Effector memory CD8-positive, alpha-beta T cell (primary cell): ENCODE results near the gene OPRM1.
"Not testable (repeated sequence)": the region's sequence is repeated elsewhere in the genome, so short reads cannot be mapped to it uniquely, and the experiment has no call there.

Experiments used
- ATAC-seq: fragments of 150-1000 bp; cut with Tn5 transposase; replicated peaks from 2 replicates; pipeline ENCODE4 v1.10.0; 2021; ENCODE audit warnings: mild to moderate bottlenecking, moderate library complexity
- DNase-seq, 3 experiments: peaks; one replicate each; pipeline ENCODE4 v3.0.0; 2021
- H3K27ac Mint-ChIP-seq, 2 donors: one replicate each; pipeline ENCODE4 v1.8.0; 2022; ENCODE audit warnings: mild to moderate bottlenecking in 2 of 2, mixed read lengths in 2 of 2, moderate library complexity in 2 of 2
- H3K27me3 Mint-ChIP-seq, 2 donors: one replicate each; pipeline ENCODE4 v1.8.0; 2022; ENCODE audit warnings: mixed read lengths in 2 of 2
- H3K36me3 Mint-ChIP-seq: one replicate; pipeline ENCODE4 v1.8.0; 2022; ENCODE audit warnings: mild to moderate bottlenecking, moderate library complexity, mixed read lengths; ENCODE audit not compliant: insufficient read depth
- H3K4me1 Mint-ChIP-seq, 2 donors: one replicate each; pipeline ENCODE4 v1.8.0; 2022; ENCODE audit warnings: low read depth in 2 of 2, mixed read lengths in 2 of 2
- H3K4me3 Mint-ChIP-seq, 2 donors: one replicate each; pipeline ENCODE4 v1.8.0; 2022; ENCODE audit warnings: mild to moderate bottlenecking in 2 of 2, mixed read lengths in 2 of 2, moderate library complexity in 2 of 2
- H3K9me3 Mint-ChIP-seq, 2 donors: one replicate each; pipeline ENCODE4 v1.8.0; 2022; ENCODE audit warnings: mixed read lengths in 2 of 2

Gene OPRM1

GRCh38 chr6:154057098-154057497 lies 18.1 kb downstream of the OPRM1 start:
- Mint-ChIP-seq H3K27ac (no peak overlapping the region), H3K9me3 (no peaks in the 10 kb centered on the region), H3K4me1 (no peaks in the 10 kb centered on the region), H3K4me3 (no peak overlapping the region), H3K36me3 (no peaks in the 10 kb centered on the region), H3K27me3 (peaks cover 0 to 6% of the 10 kb centered on the region in 2 donors)
- no peak for ATAC-seq
- no peak for DNase-seq

GRCh38 chr6:154058963-154059680 lies 20.1 kb downstream of the OPRM1 start:
- H3K27me3 Mint-ChIP-seq, result peaks cover 0 to 6% of the 10 kb centered on the region in 2 donors
- no peaks in the 10 kb centered on the region for H3K9me3 Mint-ChIP-seq
- H3K36me3 Mint-ChIP-seq, result no peaks in the 10 kb centered on the region
- DNase-seq (no peak), ATAC-seq (no peak)
- H3K4me3 Mint-ChIP-seq, result no peak overlapping the region
- H3K27ac Mint-ChIP-seq, result no peak overlapping the region
- no peaks in the 10 kb centered on the region for H3K4me1 Mint-ChIP-seq

DNA sequence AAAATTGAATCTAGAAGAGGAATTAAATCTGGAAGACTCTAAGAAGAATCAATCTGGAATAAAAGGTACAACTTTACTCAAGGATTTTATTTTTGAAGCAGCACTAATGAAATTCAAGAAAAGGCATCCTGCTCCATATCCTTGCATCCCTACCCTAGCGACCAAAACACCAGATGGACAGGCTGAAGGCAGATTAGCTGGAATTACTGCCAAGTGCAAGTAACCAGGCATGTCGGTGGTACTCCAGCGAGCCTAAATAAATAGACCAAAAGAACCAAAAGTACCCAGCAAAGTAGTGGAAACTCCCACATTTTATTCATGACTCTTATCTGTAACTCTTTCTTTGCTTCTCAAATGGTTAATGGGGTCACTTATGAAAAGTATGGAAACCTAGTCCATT lies 21.0 kb downstream of the OPRM1 start:
- Mint-ChIP-seq H3K4me1 (no peaks in the 10 kb centered on the region), H3K9me3 (no peaks in the 10 kb centered on the region), H3K36me3 (no peaks in the 10 kb centered on the region), H3K4me3 (no peak overlapping the region), H3K27me3 (peaks cover 0 to 6% of the 10 kb centered on the region in 2 donors), H3K27ac (no peak overlapping the region)
- no peak for DNase-seq
- no peak for ATAC-seq

GRCh38 chr6:154070041-154070440 lies 31.0 kb downstream of the OPRM1 start:
- DNase-seq, result no peak
- Mint-ChIP-seq H3K36me3 (no peaks in the 10 kb centered on the region), H3K4me1 (no peaks in the 10 kb centered on the region), H3K27ac (no peak overlapping the region), H3K4me3 (no peak overlapping the region), H3K9me3 (no peaks in the 10 kb centered on the region), H3K27me3 (peaks cover 30 to 34% of the 10 kb centered on the region in 2 donors)
- ATAC-seq, result no peak

DNA sequence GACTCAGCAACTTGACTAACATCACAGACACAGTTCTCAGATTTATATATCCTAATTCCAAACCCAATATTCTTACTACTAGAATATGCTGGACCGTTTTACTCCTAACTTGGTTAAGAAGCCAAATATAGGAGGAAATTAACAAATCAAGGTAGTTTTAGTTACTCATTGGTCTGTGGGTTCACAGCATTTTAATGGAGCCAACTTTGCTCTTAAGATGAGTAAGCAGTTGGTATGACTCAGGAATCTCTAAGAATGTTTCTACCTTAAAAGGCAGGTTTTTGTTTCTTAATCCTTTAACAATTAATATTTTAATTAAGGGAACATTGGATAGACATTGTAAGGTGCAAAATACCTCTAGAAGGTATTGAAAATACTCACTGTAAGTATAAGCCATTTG lies 31.6 kb downstream of the OPRM1 start:
- DNase-seq (no peak), ATAC-seq (no peak)
- Mint-ChIP-seq H3K27ac (no peak overlapping the region), H3K4me1 (no peaks in the 10 kb centered on the region), H3K9me3 (no peaks in the 10 kb centered on the region), H3K27me3 (peaks cover 30 to 35% of the 10 kb centered on the region in 2 donors), H3K36me3 (no peaks in the 10 kb centered on the region), H3K4me3 (no peak overlapping the region)

- Mint-ChIP-seq H3K9me3 (no peaks in the 10 kb centered on the region), H3K4me3 (no peak overlapping the region), H3K27ac (no peak overlapping the region), H3K27me3 (peaks cover 30 to 35% of the 10 kb centered on the region in 2 donors), H3K4me1 (no peaks in the 10 kb centered on the region), H3K36me3 (no peaks in the 10 kb centered on the region)
- DNase-seq (no peak), ATAC-seq (no peak)
Measured at GRCh38 chr6:154071236-154071635, 32.2 kb downstream of the OPRM1 start.

GRCh38 chr6:154071711-154072110 lies 32.7 kb downstream of the OPRM1 start:
- no peaks in the 10 kb centered on the region for H3K9me3 Mint-ChIP-seq
- H3K4me1 Mint-ChIP-seq, result no peaks in the 10 kb centered on the region
- H3K36me3 Mint-ChIP-seq, result no peaks in the 10 kb centered on the region
- H3K27me3 Mint-ChIP-seq, result peaks cover 30 to 40% of the 10 kb centered on the region in 2 donors
- H3K27ac Mint-ChIP-seq, result no peak overlapping the region
- H3K4me3 Mint-ChIP-seq, result no peak overlapping the region
- DNase-seq (no peak), ATAC-seq (no peak)

- H3K4me1 Mint-ChIP-seq, DNase-seq, H3K36me3 Mint-ChIP-seq, H3K27ac Mint-ChIP-seq, ATAC-seq, H3K9me3 Mint-ChIP-seq, H3K4me3 Mint-ChIP-seq: not testable (repeated sequence)
- peaks cover 8 to 25% of the 10 kb centered on the region in 2 donors for H3K27me3 Mint-ChIP-seq
Measured at GRCh38 chr6:154078596-154078995, 39.6 kb downstream of the OPRM1 start.

DNA sequence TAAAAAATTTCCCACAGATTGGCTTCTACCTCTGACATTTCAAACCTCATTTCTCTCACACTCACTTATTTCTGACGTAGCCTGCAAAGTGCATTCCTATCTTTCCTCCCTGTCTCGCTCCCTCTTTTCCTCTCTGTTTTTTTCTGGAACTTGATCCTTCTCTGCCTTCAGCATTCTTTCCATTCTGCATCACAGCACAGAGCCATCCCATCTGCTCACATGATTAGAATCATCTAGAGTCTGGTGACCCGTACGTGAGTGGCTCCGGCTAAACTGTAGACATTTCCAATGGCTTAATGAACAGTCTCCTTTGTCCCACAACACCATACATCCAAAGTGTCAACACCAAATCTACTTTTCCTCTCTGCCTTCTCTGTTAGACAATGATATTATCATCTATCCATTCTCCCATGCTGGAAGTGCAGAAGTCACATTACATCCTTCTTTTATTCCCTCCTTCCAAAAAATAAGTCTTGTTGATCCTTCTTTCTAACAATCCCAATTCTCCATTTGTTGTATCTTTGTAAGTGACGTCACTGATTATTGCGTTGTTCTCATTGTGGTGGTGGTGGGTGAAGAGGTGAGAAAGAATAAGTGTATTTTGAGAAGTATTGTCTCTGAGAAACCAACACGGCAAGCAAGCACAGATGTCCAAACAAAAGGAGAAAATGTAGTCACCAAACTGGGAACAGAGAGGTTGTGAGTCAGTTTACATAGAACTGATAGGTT lies 41.6 kb downstream of the OPRM1 start:
- Mint-ChIP-seq H3K27ac (no peak overlapping the region), H3K9me3 (no peaks in the 10 kb centered on the region), H3K36me3 (no peaks in the 10 kb centered on the region), H3K27me3 (peaks cover 8 to 14% of the 10 kb centered on the region in 2 donors), H3K4me1 (peaks cover 0 to 2% of the 10 kb centered on the region in 2 donors), H3K4me3 (no peak overlapping the region)
- DNase-seq, result no peak
- no peak for ATAC-seq

DNA sequence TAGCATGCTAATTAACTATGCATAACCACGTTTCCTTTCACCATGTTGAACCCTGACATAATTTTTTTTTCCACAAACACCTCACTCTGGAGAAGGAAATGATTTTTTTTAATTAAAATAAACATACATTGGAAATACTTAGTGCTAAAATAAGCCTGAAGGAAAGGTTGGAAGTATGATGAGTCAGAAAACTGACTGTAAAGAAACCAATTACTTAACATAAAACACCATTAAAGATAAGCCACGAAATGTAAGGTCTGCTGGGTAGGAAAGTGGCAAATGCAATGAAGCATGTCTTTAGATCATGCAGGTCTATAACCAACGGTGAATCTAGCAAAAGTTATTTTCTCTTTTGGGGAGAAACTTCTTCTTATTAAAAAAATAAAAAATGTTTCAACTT lies 47.5 kb downstream of the OPRM1 start:
- H3K4me1 Mint-ChIP-seq, result no peaks in the 10 kb centered on the region
- no peaks in the 10 kb centered on the region for H3K36me3 Mint-ChIP-seq
- H3K9me3 Mint-ChIP-seq, result no peaks in the 10 kb centered on the region
- no peak for DNase-seq
- no peak for ATAC-seq
- H3K27me3 Mint-ChIP-seq, result peaks cover 0 to 8% of the 10 kb centered on the region in 2 donors
- H3K4me3 Mint-ChIP-seq, result no peak overlapping the region
- no peak overlapping the region for H3K27ac Mint-ChIP-seq

- no peaks in the 10 kb centered on the region for H3K36me3 Mint-ChIP-seq
- H3K9me3 Mint-ChIP-seq, result no peaks in the 10 kb centered on the region
- H3K27me3 Mint-ChIP-seq, result peaks cover 9 to 16% of the 10 kb centered on the region in 2 donors
- DNase-seq (no peak), ATAC-seq (no peak)
- H3K4me3 Mint-ChIP-seq, result no peak overlapping the region
- H3K4me1 Mint-ChIP-seq, result no peaks in the 10 kb centered on the region
- H3K27ac Mint-ChIP-seq, result no peak overlapping the region
Measured at GRCh38 chr6:154092326-154092962, 53.4 kb downstream of the OPRM1 start.

GRCh38 chr6:154093231-154094044 lies 54.4 kb downstream of the OPRM1 start:
- Mint-ChIP-seq H3K27ac (no peak overlapping the region), H3K36me3 (no peaks in the 10 kb centered on the region)
- ATAC-seq, result no peak

DNA sequence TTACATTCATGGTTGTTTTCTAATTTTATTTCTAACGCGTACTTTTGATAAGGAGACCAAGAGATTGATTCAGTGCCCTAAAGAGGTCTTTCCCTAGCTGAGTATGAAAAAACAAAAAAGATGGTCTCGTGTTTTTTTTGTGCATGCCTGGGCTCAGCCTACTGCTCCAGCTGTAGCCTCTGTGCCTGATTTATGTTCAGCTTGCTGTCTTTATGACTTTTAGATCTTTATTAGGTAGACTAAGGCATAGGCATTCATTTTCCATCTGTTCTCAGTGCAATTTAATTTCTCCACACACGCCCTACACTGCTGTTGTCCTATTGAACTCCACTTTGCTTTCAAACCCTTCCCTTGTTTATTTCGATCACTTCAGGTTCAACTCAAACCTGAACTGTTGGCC lies 56.5 kb downstream of the OPRM1 start:
- no peak for DNase-seq
- ATAC-seq, result no peak
- H3K27me3 Mint-ChIP-seq, result peaks cover 16 to 18% of the 10 kb centered on the region in 2 donors
- H3K27ac Mint-ChIP-seq, result no peak overlapping the region
- no peak overlapping the region for H3K4me3 Mint-ChIP-seq
- H3K4me1 Mint-ChIP-seq, result no peaks in the 10 kb centered on the region
- H3K36me3 Mint-ChIP-seq, result no peaks in the 10 kb centered on the region
- H3K9me3 Mint-ChIP-seq, result no peaks in the 10 kb centered on the region

More at GRCh38 chr6:154093231-154094044, 54.4 kb downstream of the OPRM1 start:
- Mint-ChIP-seq H3K4me3 (no peak overlapping the region), H3K4me1 (no peaks in the 10 kb centered on the region), H3K27me3 (peaks cover 12 to 19% of the 10 kb centered on the region in 2 donors), H3K9me3 (no peaks in the 10 kb centered on the region)
- DNase-seq, result no peak
